BE2C (cell line): ENCODE data around the gene PPP2R5C.

Experiments used
- DNase-seq: peaks from one replicate; pipeline ENCODE4 v3.0.0-alpha.2; 2020
- H3K27me3 ChIP-seq: fragments of 250-450 bp; sonication (Bioruptor Pico); 2 replicates; pipeline ENCODE4 v1.5.1; 2020; ENCODE audit warnings: mild to moderate bottlenecking
- H3K36me3 ChIP-seq: fragments of 250-450 bp; sonication (Bioruptor Pico); 2 replicates; pipeline ENCODE4 v1.5.1; 2020; ENCODE audit warnings: mild to moderate bottlenecking
- H3K4me1 ChIP-seq: fragments of 250-450 bp; sonication (Bioruptor Pico); 2 replicates; pipeline ENCODE4 v1.5.1; 2020
- H3K4me3 ChIP-seq: 2 replicates; pipeline ENCODE4 v1.5.1; 2011; ENCODE audit warnings: low read depth, low read length
- H3K9me3 ChIP-seq: fragments of 250-450 bp; sonication (Bioruptor Pico); 2 replicates; pipeline ENCODE4 v1.5.1; 2020
- CTCF ChIP-seq: IDR thresholded peaks from 2 replicates; pipeline ENCODE4 v1.5.1; 2012; ENCODE audit warnings: mild to moderate bottlenecking, low read depth, low read length

PPP2R5C gene

GRCh38 chr14:101877766-101878165, 116.3 kb downstream of the PPP2R5C start:
- H3K4me1 ChIP-seq: peaks cover 54% of the 10 kb centered on the region
- TF ChIP-seq CTCF: no peak
- no peak for DNase-seq
- no peaks in the 10 kb centered on the region for H3K9me3 ChIP-seq
- H3K36me3 ChIP-seq: peaks cover 44% of the 10 kb centered on the region
- no peaks in the 10 kb centered on the region for H3K27me3 ChIP-seq
- no peak overlapping the region for H3K4me3 ChIP-seq

- Histone ChIP-seq H3K9me3 (no peaks in the 10 kb centered on the region), H3K4me1 (peaks cover 52% of the 10 kb centered on the region), H3K36me3 (peaks cover 46% of the 10 kb centered on the region), H3K4me3 (no peak overlapping the region), H3K27me3 (no peaks in the 10 kb centered on the region)
- no peak for DNase-seq
- TF ChIP-seq CTCF: no peak
Measured at GRCh38 chr14:101878211-101878821, 116.8 kb downstream of the PPP2R5C start.

- TF ChIP-seq CTCF: no peak
- Histone ChIP-seq H3K9me3 (no peaks in the 10 kb centered on the region), H3K4me3 (no peak overlapping the region), H3K4me1 (peaks cover 46% of the 10 kb centered on the region), H3K27me3 (no peaks in the 10 kb centered on the region), H3K36me3 (peaks cover 53% of the 10 kb centered on the region)
- no peak for DNase-seq
Measured at GRCh38 chr14:101878822-101879528, 117.5 kb downstream of the PPP2R5C start.

- TF ChIP-seq CTCF: no peak
- DNase-seq: no peak
- Histone ChIP-seq H3K27me3 (no peaks in the 10 kb centered on the region), H3K9me3 (no peaks in the 10 kb centered on the region; the same call in 1 of the 2 replicates), H3K4me1 (peaks cover 41% of the 10 kb centered on the region), H3K36me3 (peaks cover 60% of the 10 kb centered on the region), H3K4me3 (no peak overlapping the region)
Measured at GRCh38 chr14:101879529-101880336, 118.2 kb downstream of the PPP2R5C start.

GRCh38 chr14:101881426-101881825, 119.9 kb downstream of the PPP2R5C start:
- Histone ChIP-seq H3K9me3 (no peaks in the 10 kb centered on the region; the same call in 1 of the 2 replicates), H3K27me3 (no peaks in the 10 kb centered on the region), H3K36me3 (peaks cover 75% of the 10 kb centered on the region), H3K4me1 (peaks cover 30% of the 10 kb centered on the region), H3K4me3 (no peak overlapping the region)
- no peak for TF ChIP-seq CTCF
- no peak for DNase-seq
